Activated CD8-positive, alpha-beta T cell treated with anti-CD3 and anti-CD28 coated beads, Interleukin-2, amount 10 ng/mL, durations not matched to agents 7 days and 5 days (primary cell): ENCODE measurements around the gene STXBP1. TPM values are rescaled to one million over a fixed set of nuclear protein-coding genes. Genes with fewer than 3 reads are reported as not detected.

Experiments used
- ATAC-seq: fragments of 150-1000 bp; cut with Tn5 transposase; one replicate; pipeline ENCODE4 v1.10.0; 2021; ENCODE audit warnings: moderate library complexity
- CTCF ChIA-PET: fragments of 350-600 bp; sonication (Branson Sonifier 250); formaldehyde crosslinking; loops from one replicate; lab custom pipeline; 2021; ENCODE audit warnings: antibody characterized with exemption; lab: Charles Lee
- POLR2A ChIA-PET: fragments of 350-600 bp; sonication (Branson Sonifier 250); formaldehyde crosslinking; loops from one replicate; lab custom pipeline; 2021; ENCODE audit warnings: antibody characterized with exemption; lab: Charles Lee
- DNase-seq: peaks from one replicate; pipeline ENCODE4 v3.0.0-alpha.2; 2020
- H3K27ac Mint-ChIP-seq: one replicate; pipeline ENCODE4 v1.8.0; 2021; ENCODE audit warnings: mild to moderate bottlenecking, mixed read lengths
- H3K27me3 Mint-ChIP-seq: one replicate; pipeline ENCODE4 v1.8.0; 2021; ENCODE audit warnings: low read depth, mixed read lengths
- H3K36me3 Mint-ChIP-seq: one replicate; pipeline ENCODE4 v1.8.0; 2021; ENCODE audit warnings: low read depth, mixed read lengths
- H3K4me1 Mint-ChIP-seq: one replicate; pipeline ENCODE4 v1.8.0; 2021; ENCODE audit warnings: low read depth, mixed read lengths
- H3K4me3 Mint-ChIP-seq: one replicate; pipeline ENCODE4 v1.8.0; 2021; ENCODE audit warnings: mild to moderate bottlenecking, mixed read lengths
- H3K9me3 Mint-ChIP-seq: one replicate; pipeline ENCODE4 v1.8.0; 2022; ENCODE audit warnings: mixed read lengths; ENCODE audit not compliant: insufficient read depth
- total RNA-seq, 2 experiments: library from RNA; stranded (reverse); gene quantifications; one replicate each; pipeline ENCODE4 v1.2.3, GENCODE V29; 2021

The STXBP1 gene
- 10 to 100 TPM; 24.2 to 25.3 TPM for total RNA-seq

DNA sequence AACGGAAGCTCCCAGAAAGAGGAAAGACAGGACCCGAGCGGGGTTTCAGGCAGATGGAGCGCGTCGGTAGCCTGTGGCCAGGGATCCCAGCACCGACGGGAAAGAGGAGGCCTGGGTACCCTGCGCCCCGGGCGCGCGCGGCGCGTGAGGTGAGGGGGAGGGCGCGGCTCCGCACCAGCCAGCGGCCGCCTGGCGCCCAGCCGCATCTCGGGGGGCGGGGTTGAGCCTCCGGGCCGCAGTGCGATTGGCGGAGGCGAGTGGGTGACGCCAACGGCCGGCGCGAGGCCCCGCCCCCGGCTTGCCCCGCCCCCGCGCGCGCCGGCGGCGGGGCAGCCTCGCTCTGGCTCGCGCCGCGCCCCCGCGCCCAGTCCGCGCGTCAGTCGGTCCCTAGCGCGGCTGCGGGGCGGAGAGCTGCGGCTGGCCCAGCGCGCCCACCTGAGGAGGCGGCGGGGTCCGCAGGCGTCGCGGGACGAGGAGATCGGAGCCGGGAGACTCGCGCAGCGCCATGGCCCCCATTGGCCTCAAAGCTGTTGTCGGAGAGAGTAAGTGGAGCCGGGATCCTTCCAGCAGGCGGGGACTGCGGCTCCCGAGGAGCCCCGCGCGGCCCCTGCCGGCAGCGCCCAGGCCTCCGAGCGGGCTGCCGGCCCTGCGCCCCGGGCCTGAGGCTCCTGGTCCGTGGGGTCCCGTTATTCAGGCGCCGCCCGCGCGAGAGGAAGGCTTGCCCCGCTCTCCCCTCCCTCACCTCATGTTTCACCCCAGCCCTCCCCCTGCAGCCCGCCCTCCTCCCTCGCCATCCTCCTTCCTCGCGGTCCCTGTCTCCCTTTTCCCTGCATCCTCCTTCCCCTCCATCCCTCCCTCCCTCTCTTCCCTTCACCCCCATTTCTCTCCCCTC lies at the start of gene STXBP1:
STXBP1 (plus strand) TSS at position 379 of the 892 bp plus-strand sequence; CDS start at position 506, 127 bp downstream.
- ATAC-seq (peak; percentile 82), DNase-seq (peak; percentile 89)
- H3K4me1 Mint-ChIP-seq: peaks cover 35% of the 10 kb centered on the region
- CTCF ChIA-PET: interaction anchor here (0.7 to 5.2 kb wide), 5 partner anchors 9 to 300 kb away, joined by 3 to 24 read pairs (median 6); partner anchors contain the start of gene TOR2A
- peaks cover 2% of the 10 kb centered on the region for H3K36me3 Mint-ChIP-seq
- peak within 1 kb of the TSS; percentile 64 for H3K27ac Mint-ChIP-seq
- H3K4me3 Mint-ChIP-seq: peak within 1 kb of the TSS; percentile 84
- POLR2A ChIA-PET: interaction anchor here (0.5 to 1.2 kb wide), 2 partner anchors 47 to 122 kb away, joined by 3 to 4 read pairs; no protein-coding TSS in a partner anchor
- peaks cover 34% of the 10 kb centered on the region for H3K27me3 Mint-ChIP-seq
- no peaks in the 10 kb centered on the region for H3K9me3 Mint-ChIP-seq

DNA sequence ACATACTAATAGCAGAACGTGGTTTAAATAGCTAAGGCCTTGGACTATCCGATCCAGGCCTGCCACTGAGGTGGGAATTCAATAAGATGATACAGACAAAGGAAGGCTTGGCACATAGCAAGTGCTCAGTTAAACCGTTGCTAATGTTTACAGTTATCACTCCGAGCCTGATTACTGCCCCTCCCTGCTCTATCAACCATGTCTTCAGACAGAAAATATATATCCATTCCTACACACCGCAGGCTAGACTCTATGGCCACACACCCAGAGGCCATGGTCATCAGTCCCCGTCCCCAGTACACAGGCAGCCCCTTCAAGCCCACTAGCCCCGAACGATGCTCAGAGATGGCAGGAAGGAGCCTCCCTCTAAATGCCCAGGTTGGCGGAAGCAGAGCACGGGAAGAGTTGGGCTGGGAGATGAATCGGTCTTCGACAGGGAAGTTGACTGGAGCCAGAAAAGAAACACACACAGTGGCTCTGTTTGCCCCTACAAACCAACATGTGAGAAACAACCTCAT lies 49.7 kb upstream of the STXBP1 start:
- Mint-ChIP-seq H3K27me3 (no peaks in the 10 kb centered on the region), H3K9me3 (no peaks in the 10 kb centered on the region), H3K36me3 (peaks cover 75% of the 10 kb centered on the region), H3K4me3 (no peak overlapping the region), H3K27ac (peak overlapping the region; percentile 46), H3K4me1 (peaks cover 84% of the 10 kb centered on the region)
- CTCF ChIA-PET: no interaction called here
- POLR2A ChIA-PET: no interaction called here
- no peak for ATAC-seq
- no peak for DNase-seq

DNA sequence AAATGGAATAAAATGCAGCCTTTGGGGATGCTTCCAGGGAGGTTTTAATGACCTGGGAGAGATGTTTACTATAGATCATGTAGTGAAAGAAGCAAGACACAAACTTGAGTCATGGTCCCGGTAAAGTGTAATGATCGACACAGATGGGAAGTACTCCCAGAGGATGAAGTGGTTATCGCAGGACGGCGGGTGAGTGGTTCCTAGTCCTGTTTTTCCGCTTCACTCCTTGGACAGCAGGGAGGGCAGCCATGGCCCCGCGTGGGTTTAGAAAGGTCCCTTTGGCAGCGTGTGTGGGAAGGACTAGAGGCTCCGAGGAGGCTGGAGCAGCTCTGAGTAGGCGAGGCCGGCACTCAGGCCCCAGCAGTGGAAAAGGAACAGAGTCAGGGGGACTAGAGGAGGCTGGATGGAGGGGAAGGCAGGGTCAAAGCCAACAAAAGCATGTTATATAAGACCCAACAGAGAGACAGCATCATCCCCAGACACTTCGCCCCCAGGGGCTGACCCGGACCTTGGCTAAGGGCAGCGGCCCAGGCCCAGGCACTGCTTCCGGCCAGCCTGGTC lies 49.2 kb upstream of the STXBP1 start:
- Mint-ChIP-seq H3K9me3 (no peaks in the 10 kb centered on the region), H3K27me3 (no peaks in the 10 kb centered on the region), H3K4me1 (peaks cover 82% of the 10 kb centered on the region), H3K27ac (peak overlapping the region; percentile 28), H3K36me3 (peaks cover 80% of the 10 kb centered on the region), H3K4me3 (no peak overlapping the region)
- ChIA-PET CTCF (no interaction called here), POLR2A (no interaction called here)
- ATAC-seq (no peak), DNase-seq (no peak)

DNA sequence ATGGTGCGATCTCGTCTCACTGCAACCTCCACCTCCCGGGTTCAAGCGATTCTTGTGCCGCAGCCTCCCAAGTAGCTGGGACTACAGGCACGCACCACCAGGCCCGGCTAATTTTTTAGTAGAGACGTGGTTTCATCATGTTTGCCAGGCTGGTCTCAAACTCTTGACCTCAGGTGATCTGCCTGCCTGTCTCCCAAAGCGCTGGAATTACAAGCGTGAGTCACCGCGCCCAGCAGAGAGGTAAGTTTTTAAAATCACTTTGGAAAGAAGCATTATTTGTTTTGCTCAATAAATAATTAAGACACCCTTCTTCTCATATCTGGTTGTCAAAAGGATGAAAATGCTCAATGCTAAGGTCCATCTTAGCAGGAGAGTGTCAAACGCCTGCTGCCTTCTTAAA lies 48.5 kb upstream of the STXBP1 start:
- no peaks in the 10 kb centered on the region for H3K27me3 Mint-ChIP-seq
- no peak for ATAC-seq
- peaks cover 76% of the 10 kb centered on the region for H3K4me1 Mint-ChIP-seq
- H3K36me3 Mint-ChIP-seq: peaks cover 74% of the 10 kb centered on the region
- ChIA-PET CTCF (no interaction called here), POLR2A (no interaction called here)
- H3K4me3 Mint-ChIP-seq: no peak overlapping the region
- DNase-seq: no peak
- no peaks in the 10 kb centered on the region for H3K9me3 Mint-ChIP-seq
- H3K27ac Mint-ChIP-seq: no peak overlapping the region

DNA sequence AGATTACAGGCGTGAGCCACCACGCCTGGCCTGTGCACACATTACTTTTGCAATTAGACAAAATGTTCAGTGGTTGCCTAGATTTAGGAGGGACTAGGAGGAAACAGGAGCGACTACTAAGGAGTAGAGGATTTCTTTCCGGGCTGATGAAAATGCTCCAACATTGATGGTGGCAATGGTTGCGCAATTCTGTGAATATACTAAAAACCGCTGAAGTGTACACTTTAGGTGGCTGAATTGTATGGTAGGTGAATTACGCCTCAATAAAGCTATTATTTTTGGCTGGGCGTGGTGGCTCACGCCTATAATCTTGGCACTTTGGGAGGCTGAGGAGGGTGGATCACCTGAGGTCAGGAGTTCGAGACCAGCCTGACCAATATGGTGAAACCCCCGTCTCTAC lies 46.8 kb upstream of the STXBP1 start:
- ATAC-seq (no peak), DNase-seq (no peak)
- ChIA-PET CTCF (no interaction called here), POLR2A (interaction anchor here (0.6 kb wide), 1 partner anchor 47 kb away, joined by 3 read pairs; the partner anchor contains the start of gene STXBP1)
- Mint-ChIP-seq H3K4me3 (no peak overlapping the region), H3K4me1 (peaks cover 68% of the 10 kb centered on the region), H3K27me3 (no peaks in the 10 kb centered on the region), H3K9me3 (no peaks in the 10 kb centered on the region), H3K27ac (no peak overlapping the region), H3K36me3 (peaks cover 57% of the 10 kb centered on the region)

DNA sequence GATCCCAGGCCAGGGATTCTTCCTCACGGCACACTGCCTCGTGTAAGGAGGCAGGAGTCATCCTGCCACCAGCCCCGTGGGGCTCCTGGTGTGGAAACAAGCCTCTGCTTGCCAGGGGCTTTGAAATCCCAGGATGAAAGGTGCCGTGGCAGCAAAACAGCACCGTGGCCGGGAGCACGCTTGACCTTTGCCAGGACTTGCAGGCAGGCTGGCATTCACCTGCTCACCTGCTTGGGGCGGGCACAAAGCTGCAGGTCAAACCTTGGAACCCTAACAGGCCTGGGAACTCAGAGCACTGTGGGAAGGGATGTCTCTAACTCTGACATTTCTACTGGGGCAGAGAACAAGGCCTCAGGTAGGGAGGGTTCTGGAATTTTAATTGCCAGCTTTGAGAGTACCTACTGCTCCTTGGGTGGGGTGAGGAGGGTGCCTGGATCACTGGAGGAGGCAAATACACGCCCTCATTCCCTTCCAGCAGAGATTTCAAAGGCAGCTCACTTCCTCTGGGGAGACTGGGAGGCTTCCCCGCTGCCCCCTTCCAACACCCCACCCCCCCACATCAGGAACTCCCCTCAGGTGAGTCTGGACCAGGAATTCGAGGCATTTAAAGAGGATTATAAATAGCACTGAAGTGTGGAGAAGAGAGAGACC lies 45.6 kb upstream of the STXBP1 start:
- POLR2A ChIA-PET: no interaction called here
- DNase-seq (no peak), ATAC-seq (no peak)
- no peaks in the 10 kb centered on the region for H3K27me3 Mint-ChIP-seq
- peak overlapping the region; percentile 80 for H3K4me3 Mint-ChIP-seq
- peak overlapping the region; percentile 43 for H3K27ac Mint-ChIP-seq
- CTCF ChIA-PET: no interaction called here
- no peaks in the 10 kb centered on the region for H3K9me3 Mint-ChIP-seq
- peaks cover 66% of the 10 kb centered on the region for H3K4me1 Mint-ChIP-seq
- peaks cover 47% of the 10 kb centered on the region for H3K36me3 Mint-ChIP-seq

DNA sequence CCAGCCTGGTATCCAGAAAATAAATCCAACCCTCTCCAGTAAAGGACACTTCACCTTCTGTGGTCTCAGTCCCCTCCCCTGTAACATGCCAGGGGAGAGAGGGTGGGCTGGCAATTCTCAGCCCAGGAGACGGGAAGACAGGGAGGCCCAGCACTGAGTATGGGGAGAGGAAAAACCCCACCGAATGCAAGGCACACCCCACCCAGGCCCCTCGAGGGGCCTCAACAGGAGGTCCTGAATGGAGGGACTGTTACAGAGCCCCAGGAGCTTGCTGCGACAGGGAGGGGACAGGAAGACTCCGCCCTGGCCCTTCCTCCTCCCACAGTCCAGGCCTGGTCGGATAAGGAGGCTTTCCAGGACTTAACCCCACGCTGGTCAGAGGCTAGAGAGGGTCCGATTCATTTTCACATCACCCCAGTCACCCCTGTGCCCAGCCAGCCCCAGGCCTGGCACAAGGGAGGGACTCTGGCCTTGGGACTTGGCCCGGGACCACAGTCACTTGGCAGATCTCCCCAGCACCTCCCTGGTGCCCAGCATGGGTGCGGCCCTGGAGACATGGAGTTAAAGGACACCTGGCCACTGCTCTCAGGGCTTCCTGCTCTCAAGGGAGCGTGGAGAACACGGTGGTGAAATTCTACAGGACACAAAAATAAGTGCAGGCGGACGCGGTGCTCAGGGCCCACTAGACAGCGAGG lies 44.9 kb upstream of the STXBP1 start:
- peaks cover 41% of the 10 kb centered on the region for H3K36me3 Mint-ChIP-seq
- H3K27ac Mint-ChIP-seq: peak overlapping the region; percentile 23
- no peak for DNase-seq
- ChIA-PET POLR2A (interaction anchor here (1.8 kb wide), 1 partner anchor 10 kb away, joined by 8 read pairs; no protein-coding TSS in a partner anchor), CTCF (interaction anchor here (1.2 kb wide), 1 partner anchor 9 kb away, joined by 3 read pairs; no protein-coding TSS in a partner anchor)
- H3K4me1 Mint-ChIP-seq: peaks cover 65% of the 10 kb centered on the region
- H3K27me3 Mint-ChIP-seq: no peaks in the 10 kb centered on the region
- peak overlapping the region; percentile 80 for H3K4me3 Mint-ChIP-seq
- H3K9me3 Mint-ChIP-seq: no peaks in the 10 kb centered on the region
- ATAC-seq: no peak

DNA sequence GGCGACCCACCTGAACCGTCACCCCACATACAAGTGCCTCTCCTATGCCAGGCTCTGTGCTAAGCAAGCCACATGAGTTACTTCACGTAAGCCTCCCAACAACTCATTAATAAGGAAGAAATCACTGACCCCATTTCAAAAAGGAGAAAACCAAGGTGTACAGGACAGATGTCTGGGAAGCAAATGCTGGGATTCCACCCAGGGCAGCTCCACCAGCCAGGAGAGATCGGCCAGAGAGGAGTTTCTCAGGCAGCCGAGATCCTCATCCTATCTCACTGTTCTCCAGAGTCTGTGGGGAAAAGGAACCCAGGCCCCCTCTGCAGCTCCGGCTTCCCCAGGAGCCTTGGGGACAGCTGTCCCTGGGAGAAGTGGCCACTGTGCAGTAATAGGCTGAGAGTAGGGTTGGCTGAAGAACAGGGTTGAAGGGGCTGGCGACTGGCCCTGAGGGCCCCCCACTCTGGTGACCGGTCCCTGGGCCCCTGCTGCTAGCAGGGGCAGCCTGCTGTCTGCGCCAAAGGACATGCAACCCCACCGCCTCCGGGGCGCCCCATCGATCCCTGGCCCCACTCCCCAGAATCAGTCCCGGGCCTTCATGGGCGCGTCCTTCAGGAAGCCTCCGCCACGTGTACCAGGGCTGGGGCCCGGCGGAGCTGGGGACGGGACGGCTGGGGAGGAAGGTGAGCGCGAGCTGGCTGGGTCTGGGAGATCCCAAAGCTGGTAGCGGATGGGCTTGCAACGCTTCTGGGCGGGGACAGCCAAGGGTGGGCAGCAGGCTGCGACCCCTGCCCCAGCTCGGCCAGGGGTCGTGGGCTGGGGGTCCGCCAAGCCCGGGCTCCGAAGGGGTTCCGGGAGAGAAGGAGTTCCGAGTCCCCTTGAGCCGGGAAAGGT lies 44.1 kb upstream of the STXBP1 start:
- Mint-ChIP-seq H3K4me3 (peak overlapping the region; percentile 80), H3K36me3 (peaks cover 33% of the 10 kb centered on the region), H3K4me1 (peaks cover 65% of the 10 kb centered on the region), H3K27ac (peak overlapping the region; percentile 23), H3K27me3 (no peaks in the 10 kb centered on the region), H3K9me3 (no peaks in the 10 kb centered on the region)
- ChIA-PET CTCF (interaction anchor here (0.8 to 1.3 kb wide), 4 partner anchors 9 to 167 kb away, joined by 3 to 4 read pairs (median 3); partner anchors contain the start of gene TOR2A), POLR2A (interaction anchor here (0.9 to 1.8 kb wide), 2 partner anchors 9 to 11 kb away, joined by 3 to 8 read pairs; no protein-coding TSS in a partner anchor)
- ATAC-seq: no peak
- no peak for DNase-seq

DNA sequence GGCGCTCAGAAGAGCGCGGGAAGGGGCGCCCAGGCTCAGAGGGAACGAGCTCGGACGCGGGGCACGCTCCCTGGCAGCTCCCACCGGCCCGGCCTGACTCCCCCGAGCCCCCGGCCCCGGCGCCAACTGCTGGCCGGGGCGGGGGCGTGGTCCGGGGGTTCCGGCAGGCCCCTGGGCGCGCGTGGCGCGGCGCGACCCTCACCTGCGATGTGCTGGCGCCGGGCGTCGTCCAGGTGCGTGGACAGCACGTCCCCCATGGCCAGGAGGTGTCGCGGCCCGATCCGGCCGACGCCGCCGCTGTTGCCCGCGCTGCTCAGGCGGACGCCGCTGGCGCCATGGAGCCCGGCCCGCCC lies 43.5 kb upstream of the STXBP1 start:
- Mint-ChIP-seq H3K4me3 (peak overlapping the region; percentile 80), H3K9me3 (no peaks in the 10 kb centered on the region), H3K4me1 (peaks cover 66% of the 10 kb centered on the region), H3K27me3 (no peaks in the 10 kb centered on the region), H3K36me3 (peaks cover 28% of the 10 kb centered on the region), H3K27ac (no peak overlapping the region)
- DNase-seq (no peak), ATAC-seq (peak; percentile 2)
- ChIA-PET CTCF (interaction anchor here (0.8 to 1.3 kb wide), 4 partner anchors 10 to 166 kb away, joined by 3 to 4 read pairs (median 3); partner anchors contain the start of gene TOR2A), POLR2A (interaction anchor here (0.9 to 1.8 kb wide), 2 partner anchors 10 to 12 kb away, joined by 3 to 8 read pairs; no protein-coding TSS in a partner anchor)
